GM19452 (cell line): ENCODE measurements around the gene DLGAP4.

Source experiments
- ATAC-seq: cut with Tn5 transposase; IDR thresholded peaks from one replicate; pipeline ENCODE4 v1.9.1; 2021; ENCODE audit not compliant: unreplicated experiment

Gene DLGAP4

DNA sequence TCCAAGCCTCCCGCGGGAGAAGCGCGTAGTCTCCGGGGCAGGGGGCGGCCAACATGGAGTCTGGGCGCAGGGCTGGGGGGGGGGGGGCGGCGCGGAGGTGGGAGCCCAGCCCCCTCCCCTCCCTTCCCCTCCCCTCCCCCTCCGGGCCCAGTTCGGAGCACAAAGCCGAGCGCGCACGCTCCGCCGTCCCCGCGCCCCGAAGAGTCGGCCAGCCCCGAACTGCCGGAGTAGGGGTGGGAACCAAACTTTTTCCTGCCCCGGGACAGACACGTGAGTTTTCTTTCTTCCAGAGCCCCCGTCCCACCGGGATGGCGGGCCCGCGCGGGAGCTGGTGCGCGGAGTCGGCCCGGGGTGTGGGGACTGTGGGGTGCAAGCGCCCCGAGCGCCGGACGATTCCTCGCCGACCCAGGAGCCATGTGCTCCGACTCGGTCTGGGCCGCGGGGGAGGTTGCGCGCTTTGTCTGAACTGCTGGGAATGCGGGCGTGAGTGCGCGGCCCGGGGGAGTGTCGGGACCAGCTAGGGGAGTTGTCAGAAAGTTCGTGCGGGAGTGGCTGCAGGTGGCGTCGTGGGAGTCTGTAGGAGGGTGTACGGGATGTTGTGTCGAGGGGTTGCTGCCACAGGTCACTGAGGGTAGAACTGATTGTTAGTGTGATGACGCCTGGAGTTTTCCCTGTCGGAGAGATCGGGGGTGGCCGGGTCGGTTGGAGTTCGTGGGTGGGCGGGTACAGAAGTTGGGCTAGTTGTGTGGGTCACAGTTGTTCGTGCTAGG, 268.4 kb downstream of the DLGAP4 start:
- no peak for ATAC-seq

DNA sequence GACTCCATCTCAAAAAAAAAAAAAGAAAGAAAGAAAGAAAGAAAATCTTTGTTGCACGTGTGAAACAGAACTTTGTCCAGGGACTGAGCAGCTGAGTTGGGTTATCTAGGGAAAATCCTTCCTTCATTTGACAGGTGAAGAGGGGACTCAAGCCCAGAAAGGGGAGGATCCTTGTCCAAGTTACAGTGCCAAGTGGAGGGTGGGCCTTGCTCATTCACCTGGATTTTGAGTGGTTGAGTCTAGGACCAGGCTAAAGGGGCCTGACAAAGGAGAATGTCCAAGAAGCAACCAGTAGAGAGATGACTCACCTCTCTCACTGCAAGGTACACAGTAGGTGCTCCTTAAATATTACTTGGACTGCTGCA, 269.9 kb downstream of the DLGAP4 start:
- no peak for ATAC-seq
